ENCODE data around the gene PEX6. TPM values are rescaled to one million over a fixed set of nuclear protein-coding genes. Genes with fewer than 3 reads are reported as not detected.
A peak's percentile ranks its signal among the peaks of the same experiment; 100 is the strongest.

PEX6 gene
- total RNA-seq, 1 experiment from 2014 or later: 15.6 TPM

DNA sequence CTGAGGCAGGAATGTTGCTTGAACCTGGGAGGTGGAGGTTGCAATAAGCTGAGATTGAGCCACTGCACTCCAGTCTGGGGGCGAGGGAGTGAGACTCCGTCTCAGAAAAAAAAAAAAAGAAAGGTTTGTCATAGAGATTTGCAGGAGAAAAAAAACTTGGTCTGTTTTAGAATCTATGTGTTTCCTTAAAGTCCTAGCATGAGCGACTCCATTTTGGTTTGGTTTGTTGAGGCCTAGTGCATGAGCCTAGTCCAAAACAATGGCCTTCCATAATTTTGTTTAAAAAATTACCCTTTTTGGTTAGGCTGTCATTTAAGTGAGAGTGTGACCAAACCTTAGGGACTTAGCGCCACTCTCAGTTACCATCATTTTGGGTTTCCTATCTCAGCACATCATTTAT, 26.6 kb downstream of the PEX6 start:
- Histone ChIP-seq H4K8ac (replicated peaks; ENCODE audit: insufficient read length, low read depth, low read length) (no peak overlapping the region), H2BK12ac (ENCODE audit: insufficient read length, low read depth, low read length) (no peak overlapping the region), H3K4ac (ENCODE audit: low read depth, low read length) (no peak overlapping the region), H3K79me1 (ENCODE audit: insufficient read depth, low read depth, low read length, poor library complexity, severe bottlenecking) (no peaks in the 10 kb centered on the region), H2BK5ac (ENCODE audit: insufficient read length, low read length) (no peak overlapping the region), H3K9me3 (ENCODE audit: control insufficient read depth, low read depth, low read length) (no peaks in the 10 kb centered on the region), H3K27ac (ENCODE audit: insufficient read length, low read depth, low read length) (no peak overlapping the region), H3K18ac (ENCODE audit: insufficient read length, low read depth, low read length) (no peak overlapping the region), H3T11ph (ENCODE audit: low read length) (no peak overlapping the region), H3K23ac (ENCODE audit: insufficient read length, low read depth, low read length) (no peak overlapping the region), H3K56ac (ENCODE audit: insufficient read length, low read depth, low read length) (no peak overlapping the region), H4K20me1 (ENCODE audit: control insufficient read depth, insufficient read depth, insufficient read length) (no peaks in the 10 kb centered on the region), H2AFZ (ENCODE audit: low read length) (no peak overlapping the region), H3K4me2 (ENCODE audit: insufficient read depth, insufficient read length, low read length) (no peak overlapping the region), H2BK15ac (ENCODE audit: low read depth, low read length) (no peak overlapping the region), H2BK20ac (ENCODE audit: low read depth, low read length, poor library complexity, severe bottlenecking) (no peak overlapping the region), H3K4me1 (ENCODE audit: insufficient read depth, low read length) (no peaks in the 10 kb centered on the region), H4K91ac (ENCODE audit: insufficient read length, low read depth, low read length) (no peak overlapping the region), H2AK5ac (ENCODE audit: insufficient read length, low read length) (no peak overlapping the region), H3K79me2 (ENCODE audit: insufficient read depth, low read length) (no peaks in the 10 kb centered on the region), H2BK120ac (ENCODE audit: low read depth, low read length, poor library complexity, severe bottlenecking) (no peak overlapping the region), H4K5ac (ENCODE audit: insufficient read length, low read depth, low read length) (no peak overlapping the region), H3K14ac (ENCODE audit: insufficient read depth, low read length) (no peak overlapping the region), H3K27me3 (ENCODE audit: insufficient read depth, low read length) (no peaks in the 10 kb centered on the region), H3K9ac (ENCODE audit: extremely low read depth, insufficient read length, low read length) (no peak overlapping the region), H3K23me2 (ENCODE audit: insufficient read length, low read depth, low read length, poor library complexity, severe bottlenecking) (no peaks in the 10 kb centered on the region)
- H3K27me3 Mint-ChIP-seq (ENCODE audit: low read depth): no peaks in the 10 kb centered on the region
- H3K4me1 Mint-ChIP-seq: peaks cover 6 to 8% of the 10 kb centered on the region in 2 experiments; a peak in 3 of 4 replicates
- H3K4me3 Mint-ChIP-seq: no peak overlapping the region
- DNase-seq: no peak
- WGBS (ENCODE audit: extremely low coverage, insufficient read length, low lambda C conversion rate): no CpG with 5 or more reads among the region's 4 CpGs
- H3K36me3 Mint-ChIP-seq (ENCODE audit: insufficient read depth in 1 of 3, low read depth in 3 of 3): no peaks in the 10 kb centered on the region
- TF ChIP-seq, protein P1, sequence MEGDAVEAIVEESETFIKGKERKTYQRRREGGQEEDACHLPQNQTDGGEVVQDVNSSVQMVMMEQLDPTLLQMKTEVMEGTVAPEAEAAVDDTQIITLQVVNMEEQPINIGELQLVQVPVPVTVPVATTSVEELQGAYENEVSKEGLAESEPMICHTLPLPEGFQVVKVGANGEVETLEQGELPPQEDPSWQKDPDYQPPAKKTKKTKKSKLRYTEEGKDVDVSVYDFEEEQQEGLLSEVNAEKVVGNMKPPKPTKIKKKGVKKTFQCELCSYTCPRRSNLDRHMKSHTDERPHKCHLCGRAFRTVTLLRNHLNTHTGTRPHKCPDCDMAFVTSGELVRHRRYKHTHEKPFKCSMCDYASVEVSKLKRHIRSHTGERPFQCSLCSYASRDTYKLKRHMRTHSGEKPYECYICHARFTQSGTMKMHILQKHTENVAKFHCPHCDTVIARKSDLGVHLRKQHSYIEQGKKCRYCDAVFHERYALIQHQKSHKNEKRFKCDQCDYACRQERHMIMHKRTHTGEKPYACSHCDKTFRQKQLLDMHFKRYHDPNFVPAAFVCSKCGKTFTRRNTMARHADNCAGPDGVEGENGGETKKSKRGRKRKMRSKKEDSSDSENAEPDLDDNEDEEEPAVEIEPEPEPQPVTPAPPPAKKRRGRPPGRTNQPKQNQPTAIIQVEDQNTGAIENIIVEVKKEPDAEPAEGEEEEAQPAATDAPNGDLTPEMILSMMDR (conservative IDR thresholded peaks at IDR 0.05): no peak
- H3K9me3 Mint-ChIP-seq: no peaks in the 10 kb centered on the region; a peak in 1 of 5 replicates
- H3K27ac Mint-ChIP-seq: peak overlapping the region in 1 of 3 experiments; percentile 67; a peak in 1 of 7 replicates
